Superior temporal gyrus (tissue), 1 donor: ENCODE measurements around the gene RALY.

Experiments used
- DNase-seq: peaks from one replicate; pipeline ENCODE4 v3.0.0-alpha.2; 2016; ENCODE audit errors: extremely low spot score

Gene RALY

DNA sequence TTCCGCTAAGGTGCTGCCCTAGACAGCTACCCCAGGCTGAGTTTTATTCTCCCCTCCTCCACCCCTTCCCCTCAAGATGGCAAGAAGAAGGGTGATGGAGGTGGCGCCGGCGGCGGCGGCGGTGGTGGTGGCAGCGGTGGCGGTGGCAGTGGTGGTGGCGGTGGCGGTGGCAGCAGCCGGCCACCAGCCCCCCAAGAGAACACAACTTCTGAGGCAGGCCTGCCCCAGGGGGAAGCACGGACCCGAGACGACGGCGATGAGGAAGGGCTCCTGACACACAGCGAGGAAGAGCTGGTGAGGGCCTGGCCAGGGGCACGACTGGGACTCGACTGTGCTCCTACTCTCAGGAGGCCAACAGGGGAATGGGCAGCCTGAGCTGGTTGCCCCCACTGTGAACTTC lies 83.2 kb downstream of the RALY start:
- no peak for DNase-seq

DNA sequence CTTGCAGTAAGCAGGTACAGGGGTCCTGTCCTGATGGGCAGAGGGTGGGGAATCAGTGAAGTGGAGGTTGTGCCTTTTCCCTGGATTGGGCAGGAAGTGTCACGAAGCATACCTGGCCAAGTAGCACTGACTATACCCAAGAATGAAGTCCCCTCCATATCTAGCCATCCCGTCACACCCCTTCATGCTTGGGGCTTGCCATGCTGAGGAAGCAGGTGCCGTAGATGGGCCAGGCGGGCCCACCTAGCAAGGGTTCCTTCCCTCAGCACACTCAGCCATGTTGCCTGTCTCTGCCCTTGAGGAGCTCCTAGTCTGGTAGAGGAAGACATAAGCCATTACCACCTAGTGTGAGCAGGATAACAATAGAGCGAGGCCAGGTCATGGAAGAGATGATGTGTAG lies 84.8 kb downstream of the RALY start:
- no peak for DNase-seq

DNA sequence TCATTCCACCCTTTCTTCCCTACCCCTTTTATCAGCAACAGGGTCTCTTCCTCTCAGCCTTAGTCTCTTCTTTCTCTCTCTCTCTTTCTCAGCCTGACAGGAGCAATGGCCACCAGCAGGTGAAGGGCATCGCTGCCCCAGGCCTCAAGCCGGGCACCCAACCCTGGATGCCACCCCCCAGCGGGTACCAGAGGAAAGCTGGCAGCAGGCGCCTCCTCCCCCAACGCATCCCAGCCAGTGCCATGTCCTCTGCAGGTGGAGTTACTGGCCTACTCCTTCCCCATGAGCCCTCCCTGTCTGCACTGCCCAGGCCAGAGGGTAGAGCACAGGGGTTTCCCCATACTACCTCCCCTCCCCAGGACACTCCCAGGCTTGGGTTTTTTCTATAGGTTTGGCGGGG lies 86.1 kb downstream of the RALY start:
- DNase-seq: no peak

DNA sequence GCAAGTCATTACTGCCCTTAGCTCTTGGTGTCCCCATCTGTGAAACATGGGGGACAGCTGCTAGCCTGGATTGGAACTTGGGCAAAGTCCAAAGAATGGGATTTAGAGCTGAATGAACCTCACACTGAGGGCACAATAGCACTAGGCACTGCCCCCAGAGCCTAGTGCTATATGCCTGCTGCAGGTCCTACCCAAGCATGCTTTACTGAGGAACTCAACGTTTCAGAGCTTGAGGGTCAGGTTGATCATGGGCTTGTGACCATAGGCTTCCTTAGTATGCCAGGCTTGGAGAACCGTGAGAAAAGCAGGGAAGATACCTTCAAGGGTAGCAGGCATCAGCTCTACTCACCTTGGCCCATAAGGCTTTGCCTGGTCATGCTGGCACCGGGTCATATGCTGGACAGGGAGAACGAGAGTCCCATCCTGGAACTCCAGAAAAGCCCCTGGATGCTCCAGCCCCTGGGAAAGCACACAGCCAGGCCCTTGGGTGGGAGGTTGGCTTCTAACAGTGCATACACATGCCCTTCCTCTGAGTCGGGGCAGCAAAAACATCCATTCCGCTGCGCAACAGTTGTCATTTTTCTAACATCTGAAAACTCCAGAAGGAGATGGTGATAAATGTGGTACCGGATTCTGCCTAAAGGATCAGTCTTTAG lies 88.6 kb downstream of the RALY start:
- DNase-seq: no peak

DNA sequence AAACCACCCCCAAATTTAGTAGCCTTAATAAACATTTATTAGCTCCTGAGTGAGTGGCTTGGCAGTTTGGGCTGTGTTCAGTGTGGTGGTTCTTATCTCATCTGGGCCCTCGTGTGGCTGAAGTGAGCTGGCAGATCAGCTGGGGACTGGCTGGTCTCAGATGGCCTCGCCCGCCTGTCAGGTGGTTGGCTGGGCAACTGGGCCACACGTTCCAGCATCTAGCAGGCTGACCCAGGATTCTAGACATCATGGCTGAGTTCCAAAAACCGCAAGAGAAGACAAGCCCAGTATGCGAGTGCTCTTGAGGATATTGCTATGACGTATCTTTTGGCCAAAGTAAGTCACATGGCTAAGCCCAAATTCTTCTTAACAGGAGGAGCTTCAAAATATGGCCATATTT lies 89.4 kb downstream of the RALY start:
- DNase-seq: no peak

DNA sequence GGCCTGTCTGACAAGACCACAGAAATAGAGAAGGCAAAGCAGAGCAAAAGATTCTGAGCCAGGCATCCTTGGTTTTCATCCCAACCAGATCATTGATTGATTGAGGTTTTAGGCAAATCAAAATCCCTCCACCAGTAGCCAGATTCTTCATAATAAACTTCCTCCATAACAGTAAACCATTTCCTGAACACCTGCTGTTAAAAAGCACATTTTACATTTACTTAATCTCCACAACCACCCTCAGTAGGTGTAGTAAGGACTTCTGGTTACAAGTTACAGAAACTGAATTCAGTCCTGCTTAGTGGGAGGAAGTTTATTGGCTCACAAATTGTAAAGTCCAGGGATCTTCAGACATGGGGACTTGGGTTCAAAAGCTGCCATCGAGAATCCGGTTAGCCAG lies 90.1 kb downstream of the RALY start:
- no peak for DNase-seq

DNA sequence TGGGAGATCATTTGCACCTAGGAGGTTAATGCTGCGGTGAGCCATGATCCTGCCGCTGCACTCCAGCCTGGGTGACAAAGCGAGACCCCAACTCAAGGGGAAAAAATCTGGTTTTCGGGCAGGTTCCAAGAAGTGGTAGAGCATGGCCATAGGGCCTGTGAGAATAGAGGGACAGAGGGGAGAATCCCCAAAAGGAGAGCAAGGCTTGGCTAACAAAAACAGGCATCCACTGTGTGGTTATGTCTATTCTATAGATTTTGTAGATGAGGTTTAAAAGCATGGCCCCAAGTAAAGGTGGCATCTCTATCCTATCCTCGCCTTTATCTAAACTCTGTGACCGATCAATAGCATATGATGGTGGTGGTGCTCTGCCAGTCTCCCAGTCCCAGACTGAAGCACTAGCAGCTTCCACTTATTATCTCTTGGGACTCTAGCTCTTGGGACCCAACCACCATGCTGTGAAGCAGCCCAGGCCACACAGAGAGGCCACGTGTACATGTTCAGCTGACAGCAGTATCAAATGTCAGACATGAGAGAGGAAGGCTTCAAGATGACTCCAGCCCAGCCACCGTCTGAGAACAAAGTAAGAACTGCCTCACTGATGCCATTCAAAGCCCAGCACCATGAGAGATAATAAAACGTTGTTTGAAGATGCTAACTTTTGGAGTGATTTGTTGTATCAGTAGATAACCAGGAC lies 90.7 kb downstream of the RALY start:
- DNase-seq: no peak

DNA sequence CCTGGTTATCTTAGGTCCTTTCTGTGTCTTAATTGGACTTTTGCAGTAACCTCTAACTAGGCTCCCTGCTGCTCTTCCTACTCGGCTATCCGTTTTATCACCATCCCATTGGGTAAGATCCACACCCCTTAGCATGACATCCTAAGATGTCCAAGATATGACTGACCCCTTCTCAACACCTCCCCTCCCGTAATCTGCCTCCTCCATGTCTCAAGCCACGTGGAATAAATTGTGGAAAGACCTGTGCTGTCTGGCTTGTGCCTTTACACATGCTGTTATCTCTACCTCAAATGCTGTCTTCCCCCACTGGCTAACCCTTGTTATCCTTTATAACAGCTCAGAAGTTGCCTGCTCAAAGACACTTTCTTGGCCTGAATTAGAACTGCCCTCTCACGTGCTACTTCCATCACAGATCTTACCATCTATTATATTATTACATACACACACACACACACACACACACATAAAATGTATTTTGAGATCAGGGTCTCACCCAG lies 91.9 kb downstream of the RALY start:
- no peak for DNase-seq

DNA sequence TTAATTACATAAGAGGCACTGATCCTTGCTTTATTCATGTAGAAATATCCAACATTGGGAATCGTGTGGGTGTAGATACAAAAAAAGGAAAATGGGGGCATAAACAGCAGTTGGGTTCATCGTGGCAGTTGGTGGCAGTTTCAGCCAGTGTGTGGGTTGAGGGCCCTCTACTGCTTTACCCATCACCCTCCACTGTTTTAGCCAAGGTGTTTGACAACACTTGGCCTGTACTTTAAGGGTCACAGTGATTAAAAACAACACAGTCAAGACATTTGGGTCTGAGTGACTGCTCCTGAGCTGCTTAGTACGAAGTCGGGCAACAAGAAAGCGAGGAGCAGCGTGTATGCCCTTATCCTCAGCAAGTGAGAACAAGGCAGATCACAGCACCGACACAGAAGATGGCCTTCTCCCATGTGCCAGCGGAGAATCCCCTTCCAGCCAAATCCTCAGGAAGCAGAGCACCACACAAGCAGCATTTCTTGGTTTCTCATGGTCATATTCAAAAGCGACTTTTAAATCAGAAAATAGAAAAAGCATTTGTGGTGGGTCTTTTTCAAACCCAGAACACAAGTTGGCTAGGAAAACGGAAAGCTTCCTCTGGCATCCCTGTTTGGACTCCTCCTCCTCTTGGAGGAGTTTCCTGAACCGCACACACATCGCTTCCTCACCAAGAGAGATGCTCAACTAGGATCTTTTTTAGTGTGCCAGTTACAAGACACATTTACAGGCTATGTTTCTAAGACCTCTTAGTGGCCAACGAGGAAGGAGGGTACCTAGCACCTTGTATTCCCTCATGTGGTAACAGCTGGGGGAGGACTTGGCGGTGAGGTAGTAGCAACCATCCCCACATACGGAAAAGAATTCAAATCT lies 94.8 kb downstream of the RALY start:
- no peak for DNase-seq

DNA sequence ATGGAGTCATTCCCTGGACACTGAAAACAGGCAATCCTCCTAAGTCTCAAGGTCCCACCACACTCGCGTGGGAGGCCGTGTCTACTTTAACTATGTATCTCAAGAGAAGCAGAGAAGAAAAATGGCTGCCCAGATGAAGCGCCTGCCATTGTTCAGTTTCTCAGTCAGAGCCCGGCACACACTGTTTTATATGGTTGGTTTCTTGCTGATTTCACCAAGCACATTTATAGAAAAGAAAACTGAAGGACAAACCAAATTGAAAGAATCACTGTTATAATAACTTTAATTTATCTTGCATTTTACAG lies 95.4 kb downstream of the RALY start:
- no peak for DNase-seq

DNA sequence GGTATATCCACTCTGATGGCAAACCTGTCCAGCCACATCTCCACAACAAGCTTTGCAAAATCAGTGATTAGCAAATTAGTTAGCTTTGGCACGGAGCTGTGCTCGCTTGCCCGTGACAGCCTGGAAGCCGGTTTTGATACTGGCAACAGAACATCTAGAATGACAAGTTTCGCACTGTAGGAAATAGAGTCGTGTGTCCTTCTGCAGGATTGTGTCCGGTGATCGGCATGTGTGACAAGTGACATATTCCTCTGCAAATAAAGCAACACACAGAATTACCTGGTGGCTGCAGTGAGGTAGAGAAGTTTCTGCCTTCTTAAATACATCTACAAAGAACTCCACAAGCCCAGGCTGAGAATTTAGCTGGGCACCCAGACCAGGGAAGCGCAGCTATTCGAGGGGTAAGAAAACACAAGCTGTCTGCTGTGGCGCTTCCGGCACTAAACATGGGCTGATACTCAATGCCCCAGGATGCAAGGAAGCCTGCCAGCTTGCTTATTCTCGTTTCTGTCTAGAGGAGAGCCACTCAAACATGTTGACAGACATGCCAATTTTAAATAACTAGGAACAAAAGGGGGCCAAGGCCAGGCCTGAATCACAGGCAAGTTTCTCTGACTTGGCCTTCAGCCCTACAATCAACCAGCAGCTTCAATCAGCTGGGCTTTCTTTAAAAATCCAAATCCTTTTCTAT lies 96.1 kb downstream of the RALY start:
- no peak for DNase-seq

DNA sequence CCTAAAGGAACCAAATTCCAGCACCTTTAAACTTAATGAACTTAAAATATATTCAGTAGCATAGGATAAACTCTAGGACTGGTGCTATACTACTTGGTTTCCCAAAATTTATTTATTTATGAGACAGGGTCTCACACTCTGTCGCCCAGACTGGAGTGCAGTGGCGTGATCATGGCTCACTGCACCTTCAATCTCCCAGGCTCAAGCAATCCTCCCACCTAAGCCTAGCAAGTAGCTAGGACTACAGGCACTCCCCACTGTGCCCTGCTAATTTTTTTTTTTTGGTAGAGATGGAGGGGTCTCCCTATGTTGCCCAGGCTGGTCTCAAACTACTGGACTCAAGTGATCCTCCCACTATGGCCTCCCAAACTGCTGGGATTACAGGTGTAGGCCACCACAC lies 96.9 kb downstream of the RALY start:
- DNase-seq: no peak

DNA sequence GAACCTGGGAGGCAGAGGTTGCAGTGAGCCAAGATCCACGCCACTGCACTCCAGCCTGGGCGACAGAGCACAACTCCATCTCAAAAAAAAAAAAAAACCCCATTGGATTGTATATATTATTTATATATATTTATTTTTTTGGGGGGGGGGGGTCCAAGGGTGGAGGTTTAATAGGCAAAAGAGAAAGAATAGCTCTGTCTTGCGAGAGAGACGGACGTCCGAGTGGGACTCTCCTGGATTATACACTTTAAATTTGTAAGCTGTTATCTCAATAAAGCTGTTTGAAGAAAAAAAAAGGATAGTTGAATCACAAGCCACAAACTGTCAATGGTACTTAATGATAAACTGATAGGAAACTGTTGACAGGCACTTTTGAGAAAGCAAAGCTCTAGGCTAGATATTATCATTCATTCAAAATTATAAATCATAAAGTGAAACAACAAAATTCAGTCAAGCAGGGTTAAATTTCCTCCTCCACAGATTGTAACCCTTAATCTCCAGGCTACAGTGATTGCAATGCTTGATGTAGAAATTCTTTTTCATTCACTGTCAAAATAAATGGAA lies 98.0 kb downstream of the RALY start:
- no peak for DNase-seq

DNA sequence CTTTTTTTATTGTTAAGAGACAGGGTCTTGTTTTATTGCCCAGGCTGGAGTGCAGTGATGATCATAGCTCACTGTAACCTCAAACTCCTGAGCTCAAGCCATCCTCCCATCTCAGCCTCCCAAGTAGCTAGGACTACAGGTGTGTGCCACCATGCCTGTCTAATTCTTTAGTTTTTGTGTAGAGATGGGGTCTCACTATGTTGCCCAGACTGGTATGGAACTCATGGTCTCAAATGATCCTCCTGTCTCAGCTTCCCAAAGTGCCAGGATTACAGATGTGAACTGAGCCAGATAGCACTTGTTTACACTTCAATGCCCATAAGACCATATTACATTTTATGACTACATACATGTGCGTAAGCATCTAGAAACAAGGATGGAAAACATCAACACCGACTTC lies 100.2 kb downstream of the RALY start:
- no peak for DNase-seq

DNA sequence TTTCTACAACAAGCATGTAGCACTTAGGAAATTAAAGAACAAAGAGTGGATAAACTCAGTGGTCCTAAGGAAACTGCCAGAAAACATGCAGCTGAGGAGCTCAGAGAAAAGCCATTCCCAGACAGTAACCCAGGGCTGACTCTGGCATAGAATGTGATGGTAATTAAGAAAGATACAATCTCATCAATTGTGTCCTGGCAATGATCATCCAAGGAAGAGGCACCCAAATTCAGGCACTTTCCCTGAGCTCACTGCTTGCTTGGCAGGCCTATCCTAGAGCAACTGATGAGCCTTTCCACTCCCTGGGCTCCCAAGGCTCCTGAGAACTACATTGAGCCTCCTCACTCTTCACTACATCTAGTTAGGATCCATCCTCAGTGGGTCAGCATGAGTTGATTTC lies 102.1 kb downstream of the RALY start:
- DNase-seq: no peak

DNA sequence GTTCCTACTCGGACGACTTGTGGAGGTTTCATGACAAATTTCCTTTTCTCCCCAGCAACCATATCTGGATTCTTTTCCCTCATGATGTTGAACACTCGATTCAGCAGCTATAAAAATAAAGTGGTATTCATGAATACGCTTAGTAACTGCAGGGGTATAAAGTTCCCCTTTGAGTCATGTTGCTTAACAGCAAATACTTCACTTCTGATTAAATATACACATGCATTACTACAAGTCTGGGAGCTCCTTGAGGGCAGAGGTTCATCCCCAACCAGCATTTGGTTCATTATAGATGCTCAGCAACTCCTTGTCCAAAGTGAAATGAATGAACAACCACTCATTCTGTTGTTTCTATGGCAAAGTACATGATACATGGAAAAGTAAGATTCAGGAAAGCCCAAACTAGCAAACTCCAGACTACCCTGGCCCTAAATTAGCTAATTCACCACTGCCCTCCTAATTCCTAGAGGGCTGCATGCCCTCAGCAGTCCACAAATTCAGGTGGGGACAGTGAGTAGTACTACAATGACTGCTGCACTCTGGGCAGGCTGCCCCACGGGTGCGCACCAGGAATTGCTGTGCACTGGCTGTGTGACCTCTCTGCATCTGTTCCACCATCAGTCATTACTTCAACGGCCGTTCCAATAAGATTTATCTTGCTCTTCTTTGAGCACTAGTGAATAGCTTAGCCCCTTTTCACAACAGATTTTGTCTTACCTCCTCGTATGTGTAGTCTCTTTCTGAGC lies 103.2 kb downstream of the RALY start:
- no peak for DNase-seq

DNA sequence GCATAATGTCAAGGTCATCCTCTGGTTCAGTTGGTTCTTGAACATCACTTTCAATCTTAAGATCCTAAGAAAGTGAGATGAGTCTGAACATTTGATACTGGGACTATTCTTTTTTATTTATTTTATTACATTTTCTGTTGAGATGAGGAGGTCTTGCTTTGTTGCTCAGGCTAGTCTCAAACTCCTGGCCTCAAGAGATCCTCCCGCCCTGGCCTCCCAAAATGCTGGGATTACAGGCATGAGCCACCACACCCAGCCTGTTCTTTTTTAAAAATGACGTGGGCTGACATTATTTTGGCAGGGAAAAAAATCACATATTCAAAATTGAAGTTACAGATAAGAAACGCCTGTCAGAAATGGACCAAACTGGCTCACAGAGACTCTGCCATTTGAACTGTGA lies 104.9 kb downstream of the RALY start:
- DNase-seq: no peak

DNA sequence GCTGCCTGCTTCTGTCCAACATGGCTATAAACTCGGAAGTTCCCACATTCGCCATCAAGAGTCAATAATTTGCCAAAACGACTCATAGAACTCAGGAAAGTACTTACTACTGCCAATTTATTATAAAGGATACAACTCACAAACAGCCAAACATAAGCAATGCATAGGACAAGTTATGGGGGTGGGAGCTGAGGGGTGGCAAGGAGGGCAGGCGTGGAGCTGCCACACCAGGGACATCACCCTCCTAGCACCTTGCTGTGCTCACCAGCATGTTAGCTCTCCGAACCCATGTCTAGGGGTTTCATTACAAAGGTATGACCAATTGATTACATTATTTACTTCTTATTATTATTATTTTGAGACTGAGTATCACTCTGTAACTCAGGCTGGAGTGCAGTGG lies 106.0 kb downstream of the RALY start:
- DNase-seq: no peak

DNA sequence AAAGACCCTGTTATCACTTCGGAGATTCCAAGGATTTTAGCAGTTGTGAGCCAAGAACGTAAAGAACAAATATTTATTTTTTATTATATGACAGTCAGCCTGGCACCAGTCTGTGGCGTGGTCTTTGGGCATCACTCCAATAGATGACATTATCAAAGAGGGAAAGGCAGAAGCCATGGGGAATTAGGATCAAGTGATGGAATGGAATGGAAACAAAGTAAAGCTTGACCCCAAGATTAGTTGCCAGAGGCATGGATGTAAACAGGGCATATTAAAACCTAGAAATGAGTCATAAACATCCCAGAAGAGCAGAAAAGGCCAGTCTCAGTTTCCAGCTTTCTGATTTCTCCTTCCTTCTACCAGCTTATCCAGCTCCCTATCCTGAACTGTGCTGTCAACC lies 106.9 kb downstream of the RALY start:
- DNase-seq: no peak

DNA sequence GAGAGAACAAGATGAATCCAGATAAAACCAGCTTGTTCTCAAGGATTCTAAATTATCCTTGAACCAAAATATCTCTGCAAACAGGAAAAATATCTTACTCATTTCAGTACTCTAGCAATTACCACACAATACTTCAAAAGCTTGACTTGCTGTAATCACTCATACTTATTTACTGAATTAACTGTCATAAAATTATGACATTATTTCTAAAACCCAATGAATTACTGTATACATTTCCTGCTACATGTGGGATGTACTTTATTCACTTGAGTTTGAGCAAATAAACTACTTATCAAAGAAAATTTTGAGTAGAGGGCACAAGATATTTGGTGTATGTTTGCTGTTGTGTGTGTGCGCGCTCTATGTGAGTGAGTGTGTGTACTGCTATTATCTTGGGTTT lies 108.6 kb downstream of the RALY start:
- DNase-seq: no peak

DNA sequence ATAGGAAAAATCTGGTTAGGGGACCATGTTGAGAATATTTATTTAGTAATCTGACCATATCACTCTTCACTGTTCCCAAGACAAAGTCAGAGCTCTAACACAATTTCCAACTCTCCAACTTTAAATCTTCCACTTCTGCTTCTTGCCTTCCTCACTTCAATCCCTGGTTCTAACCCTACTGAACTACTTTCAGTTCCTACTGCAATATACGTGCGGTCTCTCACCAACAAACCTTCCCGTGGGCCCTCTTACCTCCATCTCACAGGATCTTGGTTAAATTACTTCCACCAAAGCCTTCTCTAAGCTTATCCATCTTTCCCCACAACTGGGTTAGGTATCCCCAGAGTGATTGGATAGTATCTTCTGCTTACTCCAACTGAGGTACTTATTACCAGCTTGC lies 110.3 kb downstream of the RALY start:
- no peak for DNase-seq
